ENCODE measurements around the gene PGAM2. TPM values are rescaled to one million over a fixed set of nuclear protein-coding genes. Genes with fewer than 3 reads are reported as not detected.
A peak's percentile ranks its signal among the peaks of the same experiment; 100 is the strongest.

Gene PGAM2
- total RNA-seq, 2 experiments from 2014 or later = 0.34 to 0.43 TPM

- Mint-ChIP-seq H3K4me3 (no peak overlapping the region), H3K27me3 (peaks cover 5% of the 10 kb centered on the region), H3K4me1 (peaks cover 31% of the 10 kb centered on the region), H3K9me3 (no peaks in the 10 kb centered on the region), H3K27ac (peak overlapping the region; percentile 47), H3K36me3 (peaks cover 11% of the 10 kb centered on the region)
- no peak for DNase-seq
These were observed 1.9 kb upstream of the PGAM2 start for GRCh38 chr7:44067064-44067951.

- H3K4me3 Mint-ChIP-seq = no peak overlapping the region
- H3K4me1 Mint-ChIP-seq = peaks cover 27% of the 10 kb centered on the region
- no peaks in the 10 kb centered on the region for H3K9me3 Mint-ChIP-seq
- peaks cover 5% of the 10 kb centered on the region for H3K27me3 Mint-ChIP-seq
- peak overlapping the region; percentile 2 for H3K27ac Mint-ChIP-seq
- no peak for DNase-seq
- peaks cover 9% of the 10 kb centered on the region for H3K36me3 Mint-ChIP-seq
These were observed 1.2 kb upstream of the PGAM2 start for GRCh38 chr7:44066494-44067063.

- Mint-ChIP-seq H3K4me3 (no peak overlapping the region), H3K36me3 (peaks cover 11% of the 10 kb centered on the region), H3K27me3 (peaks cover 5% of the 10 kb centered on the region)
These were observed 719 bp upstream of the PGAM2 start for GRCh38 chr7:44066111-44066460.

DNA sequence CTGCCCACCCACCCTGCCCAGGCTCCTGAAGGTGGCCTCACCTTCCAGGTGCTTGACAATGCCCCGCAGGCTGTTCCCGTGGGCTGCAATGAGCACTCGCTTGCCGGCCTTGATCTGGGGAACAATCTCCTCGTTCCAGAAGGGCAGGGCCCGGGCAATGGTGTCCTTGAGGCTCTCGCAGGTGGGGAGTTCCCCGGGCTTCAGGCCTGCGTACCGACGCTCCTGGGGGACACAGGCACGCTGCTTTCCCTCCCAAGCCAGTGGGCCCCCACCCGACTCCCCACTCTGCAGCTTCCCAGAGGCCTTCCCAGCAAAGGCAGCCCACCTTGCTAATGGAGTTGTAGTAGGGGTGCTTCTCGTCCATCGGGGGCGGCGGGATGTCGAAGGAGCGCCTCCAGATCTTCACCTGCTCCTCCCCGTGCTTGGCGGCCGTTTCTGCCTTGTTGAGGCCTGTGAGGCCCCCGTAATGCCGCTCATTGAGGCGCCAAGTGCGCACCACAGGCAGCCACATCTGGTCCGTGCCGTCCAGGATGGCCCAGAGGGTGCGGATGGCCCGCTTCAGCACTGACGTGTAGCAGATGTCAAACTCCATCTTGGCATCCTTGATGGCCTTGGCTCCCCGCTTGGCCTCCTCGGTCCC, 456 bp downstream of the PGAM2 start:
- Mint-ChIP-seq H3K36me3 (peaks cover 13% of the 10 kb centered on the region), H3K9me3 (no peaks in the 10 kb centered on the region), H3K27me3 (peaks cover 5% of the 10 kb centered on the region), H3K4me1 (peaks cover 27% of the 10 kb centered on the region), H3K4me3 (no peak overlapping the region), H3K27ac (no peak overlapping the region)
- no peak for DNase-seq

More at GRCh38 chr7:44066111-44066460, 719 bp upstream of the PGAM2 start:
- H3K4me1 Mint-ChIP-seq = peaks cover 25% of the 10 kb centered on the region
- no peaks in the 10 kb centered on the region for H3K9me3 Mint-ChIP-seq
- no peak for DNase-seq
- peak overlapping the region; percentile 59 for H3K27ac Mint-ChIP-seq

- no peak overlapping the region for H3K27ac Mint-ChIP-seq
- peaks cover 5% of the 10 kb centered on the region for H3K27me3 Mint-ChIP-seq
- no peaks in the 10 kb centered on the region for H3K9me3 Mint-ChIP-seq
- H3K36me3 Mint-ChIP-seq = peaks cover 15% of the 10 kb centered on the region
- no peak overlapping the region for H3K4me3 Mint-ChIP-seq
- H3K4me1 Mint-ChIP-seq = peaks cover 34% of the 10 kb centered on the region
- DNase-seq = no peak
These were observed 1.3 kb downstream of the PGAM2 start for GRCh38 chr7:44063894-44064651.

DNA sequence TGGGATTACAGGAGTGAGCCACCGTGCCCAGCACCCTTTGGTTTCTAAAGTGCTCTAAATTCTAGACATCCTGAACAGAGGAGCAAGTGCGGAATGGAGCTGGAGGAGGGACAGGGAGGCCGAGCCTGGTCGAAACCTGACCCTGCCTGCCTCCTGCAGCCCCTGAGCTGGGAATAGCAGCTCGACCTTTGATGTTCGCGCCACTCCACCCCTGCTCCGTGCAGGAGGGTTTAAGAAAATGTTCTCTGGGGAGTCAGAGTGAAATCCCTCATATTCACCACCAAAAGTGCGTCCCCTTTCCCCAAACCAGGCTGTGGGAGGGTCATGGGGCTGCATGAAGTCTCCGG, 1.8 kb downstream of the PGAM2 start:
- Mint-ChIP-seq H3K27ac (no peak overlapping the region), H3K4me1 (peaks cover 37% of the 10 kb centered on the region), H3K27me3 (peaks cover 5% of the 10 kb centered on the region), H3K4me3 (no peak overlapping the region), H3K9me3 (no peaks in the 10 kb centered on the region), H3K36me3 (peaks cover 20% of the 10 kb centered on the region)
- DNase-seq = no peak

- peaks cover 20% of the 10 kb centered on the region for H3K36me3 Mint-ChIP-seq
- H3K4me3 Mint-ChIP-seq = no peak overlapping the region
- peaks cover 39% of the 10 kb centered on the region for H3K4me1 Mint-ChIP-seq
- peaks cover 5% of the 10 kb centered on the region for H3K27me3 Mint-ChIP-seq
- no peak for DNase-seq
- peak overlapping the region; percentile 4 for H3K27ac Mint-ChIP-seq
- H3K9me3 Mint-ChIP-seq = no peaks in the 10 kb centered on the region
These were observed 2.5 kb downstream of the PGAM2 start for GRCh38 chr7:44062903-44063295.

DNA sequence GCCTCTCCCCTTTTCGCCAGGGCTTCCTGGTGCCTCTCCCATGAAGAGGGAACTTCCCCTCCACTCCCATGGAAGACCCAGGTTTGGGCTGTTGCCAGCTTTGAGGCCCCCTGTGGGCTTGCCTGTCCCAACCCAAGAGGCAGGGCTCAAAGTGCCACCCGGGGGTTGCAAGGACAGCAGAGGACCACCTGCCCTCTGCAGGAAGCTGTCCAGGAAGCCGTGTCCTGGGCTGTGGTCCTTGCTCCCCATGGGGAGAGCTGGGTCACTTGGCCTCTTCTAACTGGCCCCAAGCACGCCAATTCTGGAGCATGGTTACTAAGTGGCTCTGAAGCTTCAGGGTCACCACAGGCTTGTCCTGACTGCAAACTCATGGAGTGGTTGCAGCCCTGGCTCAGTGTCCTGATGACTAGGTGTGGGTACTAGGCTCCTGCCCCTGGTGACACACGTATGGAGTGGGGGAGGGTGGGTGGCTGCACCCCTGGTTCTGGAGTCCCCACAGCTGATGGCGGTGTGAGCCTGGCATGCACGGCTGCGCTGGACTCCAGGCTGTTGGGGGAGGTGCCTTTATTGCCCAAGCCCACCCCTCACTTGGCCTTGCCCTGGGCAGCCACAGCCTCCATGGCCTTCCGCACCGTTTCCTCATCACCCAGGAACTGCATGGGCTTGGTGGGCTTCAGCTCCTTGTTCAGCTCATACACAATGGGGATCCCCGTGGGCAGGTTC, 3.0 kb downstream of the PGAM2 start:
- Mint-ChIP-seq H3K4me3 (no peak overlapping the region), H3K27ac (no peak overlapping the region), H3K36me3 (peaks cover 24% of the 10 kb centered on the region), H3K9me3 (no peaks in the 10 kb centered on the region), H3K27me3 (peaks cover 5% of the 10 kb centered on the region), H3K4me1 (peaks cover 42% of the 10 kb centered on the region)
- no peak for DNase-seq

- Mint-ChIP-seq H3K4me1 (peaks cover 42% of the 10 kb centered on the region), H3K9me3 (no peaks in the 10 kb centered on the region), H3K36me3 (peaks cover 26% of the 10 kb centered on the region), H3K27ac (no peak overlapping the region), H3K4me3 (no peak overlapping the region), H3K27me3 (peaks cover 1% of the 10 kb centered on the region)
- no peak for DNase-seq
These were observed 3.7 kb downstream of the PGAM2 start for GRCh38 chr7:44061645-44062179.

DNA sequence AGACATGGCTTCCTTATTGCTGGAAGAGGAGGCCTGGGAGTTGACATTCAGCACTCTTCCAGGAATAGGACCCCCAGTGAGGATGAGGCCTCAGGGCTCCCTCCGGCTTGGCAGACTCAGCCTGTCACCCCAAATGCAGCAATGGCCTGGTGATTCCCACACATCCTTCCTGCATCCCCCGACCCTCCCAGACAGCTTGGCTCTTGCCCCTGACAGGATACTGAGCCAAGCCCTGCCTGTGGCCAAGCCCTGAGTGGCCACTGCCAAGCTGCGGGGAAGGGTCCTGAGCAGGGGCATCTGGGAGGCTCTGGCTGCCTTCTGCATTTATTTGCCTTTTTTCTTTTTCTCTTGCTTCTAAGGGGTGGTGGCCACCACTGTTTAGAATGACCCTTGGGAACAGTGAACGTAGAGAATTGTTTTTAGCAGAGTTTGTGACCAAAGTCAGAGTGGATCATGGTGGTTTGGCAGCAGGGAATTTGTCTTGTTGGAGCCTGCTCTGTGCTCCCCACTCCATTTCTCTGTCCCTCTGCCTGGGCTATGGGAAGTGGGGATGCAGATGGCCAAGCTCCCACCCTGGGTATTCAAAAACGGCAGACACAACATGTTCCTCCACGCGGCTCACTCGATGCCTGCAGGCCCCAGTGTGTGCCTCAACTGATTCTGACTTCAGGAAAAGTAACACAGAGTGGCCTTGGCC, 4.3 kb downstream of the PGAM2 start:
- no peak for DNase-seq
- peaks cover 43% of the 10 kb centered on the region for H3K4me1 Mint-ChIP-seq
- H3K27ac Mint-ChIP-seq = no peak overlapping the region
- H3K9me3 Mint-ChIP-seq = no peaks in the 10 kb centered on the region
- H3K36me3 Mint-ChIP-seq = peaks cover 28% of the 10 kb centered on the region
- no peak overlapping the region for H3K4me3 Mint-ChIP-seq
- no peaks in the 10 kb centered on the region for H3K27me3 Mint-ChIP-seq

- H3K4me3 Mint-ChIP-seq = no peak overlapping the region
- peaks cover 31% of the 10 kb centered on the region for H3K36me3 Mint-ChIP-seq
- DNase-seq = no peak
- H3K9me3 Mint-ChIP-seq = no peaks in the 10 kb centered on the region
- H3K27me3 Mint-ChIP-seq = no peaks in the 10 kb centered on the region
- peak overlapping the region; percentile 51 for H3K27ac Mint-ChIP-seq
- peaks cover 42% of the 10 kb centered on the region for H3K4me1 Mint-ChIP-seq
These were observed 5.0 kb downstream of the PGAM2 start for GRCh38 chr7:44060091-44060947.

DNA sequence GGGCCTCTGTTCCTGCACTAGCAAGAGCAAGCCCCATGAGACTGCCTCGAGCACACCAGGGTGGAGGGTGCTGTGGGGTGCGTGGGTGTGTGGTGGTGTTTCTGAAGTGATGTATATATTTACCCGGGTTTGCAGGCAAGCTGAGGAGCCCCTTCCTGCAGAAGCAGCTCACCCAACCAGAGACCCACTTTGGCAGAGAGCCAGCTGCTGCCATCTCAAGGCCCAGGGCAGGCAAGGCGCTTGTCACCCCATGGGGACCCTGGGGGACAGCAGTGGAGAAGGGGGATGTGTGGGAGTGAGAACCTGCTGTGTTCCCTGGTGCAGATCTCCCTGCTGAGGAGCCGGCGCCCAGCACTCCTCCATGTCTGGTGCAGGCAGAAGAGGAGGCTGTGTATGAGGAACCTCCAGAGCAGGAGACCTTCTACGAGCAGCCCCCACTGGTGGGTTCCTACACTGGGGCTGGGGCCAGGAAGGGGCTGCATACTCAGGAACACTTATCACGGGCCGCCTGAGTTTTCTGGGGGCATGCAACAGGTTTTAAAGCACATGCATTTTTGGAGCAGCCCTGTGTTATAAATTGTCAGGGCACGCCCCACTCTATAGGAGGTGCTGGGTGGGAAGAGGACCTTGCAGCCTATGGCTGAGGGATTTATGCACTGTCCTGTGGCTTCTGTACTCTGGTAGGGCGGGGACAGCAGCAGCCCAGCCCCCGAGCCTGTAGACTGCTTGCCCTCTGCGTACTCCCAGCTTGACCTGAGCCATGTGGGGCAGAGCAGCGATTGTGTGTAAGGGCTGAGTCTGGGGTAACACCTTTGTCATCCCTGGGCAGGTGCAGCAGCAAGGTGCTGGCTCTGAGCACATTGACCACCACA, 5.9 kb downstream of the PGAM2 start:
- Mint-ChIP-seq H3K4me1 (peaks cover 39% of the 10 kb centered on the region), H3K27me3 (no peaks in the 10 kb centered on the region), H3K36me3 (peaks cover 34% of the 10 kb centered on the region), H3K4me3 (no peak overlapping the region), H3K9me3 (no peaks in the 10 kb centered on the region), H3K27ac (peak overlapping the region; percentile 86)
- peak; percentile 55 for DNase-seq

All from activated naive CD8-positive, alpha-beta T cell treated with anti-CD3 and anti-CD28 coated beads for 36 hours (primary cell).